T-helper 1 cell (primary cell): ENCODE results near the gene HIRA.
"Not testable (repeated sequence)": the region's sequence is repeated elsewhere in the genome, so short reads cannot be mapped to it uniquely, and the experiment has no call there.

Experiments
- DNase-seq, 5 donors: peaks; one replicate each; pipeline ENCODE4 v3.0.0-alpha.2; 2012 to 2020

The HIRA gene

DNA sequence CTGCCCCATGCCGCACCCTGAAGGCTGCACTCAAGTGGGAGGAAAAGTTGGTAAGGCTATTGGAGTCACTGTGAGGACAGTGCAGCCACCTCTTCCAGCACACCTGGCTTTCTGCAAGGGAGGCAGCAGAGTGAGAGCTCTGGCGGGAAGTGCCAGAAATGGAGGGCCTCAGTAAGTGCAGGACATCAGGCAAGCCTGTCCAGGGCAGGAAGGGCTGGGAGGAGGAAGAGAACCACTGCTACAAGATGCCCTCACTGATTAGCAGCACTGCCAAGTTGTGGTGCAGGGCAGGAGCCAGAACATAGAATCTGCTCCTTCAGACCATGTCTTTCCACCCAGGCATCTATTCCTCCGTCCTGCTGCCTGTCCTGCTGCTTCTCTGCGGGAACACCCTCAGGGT is 78.8 kb downstream of the HIRA start:
- DNase-seq = no peak

DNA sequence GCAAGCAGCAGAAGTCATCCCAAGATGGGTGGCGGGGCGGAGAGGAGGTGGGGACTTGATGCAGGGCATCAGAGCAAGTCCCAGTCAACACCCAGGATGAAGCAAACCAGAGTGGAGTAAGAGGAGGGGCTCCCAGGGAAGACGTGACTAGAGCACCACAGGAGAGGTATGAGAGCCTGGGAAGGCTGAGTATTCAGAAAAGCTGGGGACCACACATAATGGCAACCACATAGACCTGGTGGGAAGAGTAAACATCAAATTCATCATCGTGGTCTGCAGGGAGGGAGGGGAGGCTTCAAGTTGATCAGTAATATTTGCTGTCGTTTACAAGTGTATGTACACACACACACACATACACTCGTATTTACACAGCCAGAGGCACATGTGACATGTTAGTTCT is 79.3 kb downstream of the HIRA start:
- DNase-seq = no peak

GRCh38 chr22:19351604-19352003 is 79.9 kb downstream of the HIRA start:
- no peak for DNase-seq

DNA sequence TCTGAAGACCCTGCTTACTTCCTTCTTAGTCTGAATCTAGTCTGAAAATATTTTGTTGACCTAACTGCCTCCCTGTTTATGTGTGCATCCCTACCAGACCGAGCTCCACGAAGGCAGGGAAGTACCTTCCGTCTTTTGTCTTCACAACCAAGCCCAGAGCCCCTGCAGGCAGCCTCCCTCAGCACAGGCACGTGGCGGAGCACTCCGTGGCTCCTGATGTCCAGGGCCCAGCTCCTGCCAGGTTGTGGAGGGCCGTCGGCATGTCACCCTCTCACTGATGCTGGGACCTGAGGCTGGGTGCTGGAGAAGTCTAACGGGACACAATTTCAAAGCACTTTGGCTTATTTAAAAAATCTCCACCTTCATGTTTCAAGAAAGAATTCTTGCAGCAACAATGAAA is 80.6 kb downstream of the HIRA start:
- no peak for DNase-seq

DNA sequence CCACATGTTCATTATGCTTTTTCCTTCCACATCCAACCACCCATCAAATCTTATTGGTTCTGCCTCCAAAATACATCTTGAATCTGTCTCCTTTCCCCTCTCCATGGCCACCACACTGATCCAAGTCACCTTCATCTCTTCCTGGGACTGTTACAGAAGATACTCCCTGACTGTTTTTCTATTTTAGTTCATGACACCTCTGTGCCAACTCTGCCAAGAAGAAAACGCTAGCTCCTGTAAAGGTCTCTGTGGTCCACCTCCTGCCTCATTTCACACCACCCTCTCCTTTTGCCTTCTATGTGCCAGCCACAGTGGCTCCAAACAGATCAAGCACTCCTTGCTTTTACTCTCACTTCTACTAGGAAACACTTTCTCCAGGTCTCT is 81.1 kb downstream of the HIRA start:
- DNase-seq = no peak

DNA sequence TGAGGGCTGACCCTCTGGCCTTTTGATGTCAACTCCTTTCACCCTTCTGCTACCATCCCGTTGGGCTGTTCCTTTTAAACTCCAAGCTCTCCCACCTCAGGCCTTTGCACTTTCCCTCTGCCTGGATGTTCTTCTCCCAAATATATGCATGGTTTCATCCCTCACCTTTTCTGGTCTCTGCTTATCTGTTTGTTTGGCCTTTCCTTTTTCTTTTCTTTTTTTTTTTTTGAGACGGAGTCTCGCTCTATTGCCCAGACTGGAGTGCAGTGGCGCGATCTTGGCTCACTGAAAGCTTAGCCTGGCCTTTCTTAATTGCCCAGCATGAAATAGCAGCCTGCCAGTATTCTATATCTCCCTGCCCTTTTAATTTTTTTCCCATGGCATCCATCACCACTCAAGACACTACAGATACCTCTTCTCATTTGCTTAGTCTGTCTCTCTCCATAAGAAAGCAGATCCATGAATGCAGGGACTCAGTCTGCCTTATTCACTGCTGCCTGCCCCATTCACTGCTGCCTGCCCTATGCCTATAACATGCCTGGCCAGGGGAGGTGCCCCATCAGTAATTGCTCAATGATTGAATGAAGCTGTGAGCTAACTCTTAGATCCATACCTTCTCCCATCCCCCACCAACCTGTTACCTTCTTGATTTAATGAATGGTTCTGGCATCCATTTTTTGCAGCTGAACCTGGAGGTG is 81.6 kb downstream of the HIRA start:
- no peak for DNase-seq

GRCh38 chr22:19346677-19347265 is 84.8 kb downstream of the HIRA start:
- DNase-seq = no peak

- no peak for DNase-seq
Measured at GRCh38 chr22:19344420-19344819, 87.1 kb downstream of the HIRA start.

DNA sequence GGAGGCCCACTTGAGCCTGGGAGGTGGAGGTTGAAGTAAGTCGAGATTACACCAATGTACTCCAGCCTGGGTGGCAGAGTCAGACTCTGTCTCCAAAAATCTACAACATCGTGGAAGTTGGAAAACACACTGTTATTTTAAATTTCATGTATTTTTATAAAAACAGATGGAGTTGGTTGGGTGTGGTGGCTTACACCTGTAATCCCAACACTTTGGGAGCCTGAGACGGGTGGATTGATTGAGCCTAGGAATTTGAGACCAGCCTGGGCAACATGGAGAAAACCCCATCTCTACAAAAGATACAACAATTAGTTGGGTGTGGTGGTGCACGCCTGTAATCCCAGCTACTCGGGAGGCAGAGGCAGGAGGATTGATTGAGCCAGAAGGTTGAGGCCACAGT is 88.1 kb downstream of the HIRA start:
- no peak for DNase-seq

DNA sequence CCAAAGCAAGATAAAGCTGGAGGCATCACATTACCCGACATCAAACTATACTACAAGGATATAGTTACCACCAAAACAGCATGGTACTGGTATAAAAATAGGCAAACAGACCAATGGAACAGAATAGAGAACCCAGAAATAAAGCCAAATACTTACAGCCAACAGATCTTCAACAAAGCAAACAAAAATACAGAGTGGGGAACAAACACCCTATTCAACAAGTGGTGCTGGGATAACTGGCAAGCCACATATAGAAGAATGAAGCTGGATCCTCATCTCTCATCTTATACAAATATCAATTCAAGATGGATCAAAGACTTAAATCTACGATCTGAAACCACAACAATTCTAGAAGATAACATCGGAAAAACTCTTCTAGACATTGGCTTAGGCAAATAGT is 90.0 kb downstream of the HIRA start:
- no peak for DNase-seq

DNA sequence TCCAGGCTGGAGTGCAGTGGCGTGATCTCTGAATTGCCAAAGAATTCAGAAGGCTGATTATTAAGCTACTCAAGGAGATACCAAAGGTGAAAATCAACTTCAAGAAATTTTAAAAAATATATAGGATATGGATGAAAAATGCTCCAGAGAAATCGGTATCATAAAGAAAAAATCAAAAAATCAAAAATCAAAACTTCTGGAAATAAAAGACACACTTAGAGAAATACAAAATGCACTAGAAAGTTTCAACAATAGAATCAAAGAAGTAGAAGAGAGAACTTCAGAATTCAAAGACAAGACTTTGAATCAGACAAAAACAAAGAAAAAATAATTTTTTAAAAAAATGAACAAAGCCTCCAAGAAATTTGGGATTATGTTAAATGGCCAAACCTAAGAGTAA is 94.4 kb downstream of the HIRA start:
- DNase-seq = no peak

GRCh38 chr22:19336133-19337075 is 95.1 kb downstream of the HIRA start:
- no peak for DNase-seq

DNA sequence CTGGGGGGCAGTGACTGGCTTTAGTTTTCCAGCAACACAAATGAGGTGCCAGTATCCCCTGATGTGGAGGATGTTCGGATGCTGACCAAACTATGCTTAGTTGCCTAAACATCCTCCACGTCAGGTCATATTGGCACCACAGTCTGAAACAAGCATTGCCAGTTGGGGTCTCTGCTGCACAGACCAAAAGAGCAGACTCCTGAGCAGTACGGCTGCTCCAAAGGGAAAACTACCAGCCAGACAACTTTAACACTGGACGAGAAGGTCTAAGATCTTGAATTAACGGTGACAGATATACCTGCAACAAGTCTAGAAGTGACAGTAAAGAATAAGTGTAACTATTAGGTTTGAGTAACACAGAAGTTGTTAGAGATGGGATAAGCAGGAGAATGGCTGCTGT is 99.6 kb downstream of the HIRA start:
- no peak for DNase-seq

DNA sequence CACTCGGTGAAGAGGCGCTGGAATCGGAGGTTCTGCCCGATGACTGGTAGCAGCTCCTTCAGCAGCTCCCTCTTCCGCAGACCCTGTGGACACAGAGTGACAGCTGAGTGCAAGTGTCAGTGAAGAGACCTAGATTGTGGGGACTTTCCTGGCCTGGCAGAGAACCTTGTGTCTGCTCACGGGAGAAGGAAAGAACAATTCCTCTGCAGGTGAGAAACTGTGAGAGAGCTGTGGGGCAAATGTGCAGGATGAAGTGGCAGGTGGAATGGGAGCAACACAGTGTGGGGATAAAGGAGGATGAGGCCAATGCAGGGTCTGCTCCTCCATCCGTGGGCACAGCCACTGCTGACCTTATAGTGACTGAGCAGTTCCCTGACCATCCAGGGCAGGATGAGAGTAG is 100.1 kb downstream of the HIRA start:
- no peak for DNase-seq

DNA sequence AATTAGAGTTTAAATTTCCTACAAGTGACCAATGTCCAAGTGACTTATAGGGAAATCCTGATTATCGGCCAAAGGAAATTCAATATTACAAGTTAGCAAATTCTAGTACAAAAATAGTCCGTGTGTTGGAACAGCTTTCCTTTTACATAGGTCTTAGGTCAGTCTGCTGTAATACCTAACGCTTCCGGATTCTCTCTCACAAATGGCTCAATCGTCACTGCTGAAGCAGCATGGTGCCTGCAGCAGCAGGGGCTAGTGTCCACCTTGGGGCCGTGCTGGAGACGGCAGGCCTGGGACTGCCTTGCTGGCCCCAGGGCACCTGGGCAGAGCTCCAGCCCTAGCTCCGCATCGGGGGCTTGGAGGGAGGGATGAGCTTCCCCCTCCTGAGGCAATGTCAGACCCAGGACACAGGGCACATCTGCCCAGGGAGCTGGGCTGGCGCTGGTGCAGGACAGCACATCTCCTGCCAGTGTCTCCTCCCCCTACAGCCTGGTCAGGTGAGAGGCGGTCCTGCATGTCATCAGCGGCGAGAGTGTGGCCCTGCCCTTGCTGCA is 100.6 kb downstream of the HIRA start:
- DNase-seq = no peak

- DNase-seq = not testable (repeated sequence)
Measured at GRCh38 chr22:19330205-19330604, 101.3 kb downstream of the HIRA start.

DNA sequence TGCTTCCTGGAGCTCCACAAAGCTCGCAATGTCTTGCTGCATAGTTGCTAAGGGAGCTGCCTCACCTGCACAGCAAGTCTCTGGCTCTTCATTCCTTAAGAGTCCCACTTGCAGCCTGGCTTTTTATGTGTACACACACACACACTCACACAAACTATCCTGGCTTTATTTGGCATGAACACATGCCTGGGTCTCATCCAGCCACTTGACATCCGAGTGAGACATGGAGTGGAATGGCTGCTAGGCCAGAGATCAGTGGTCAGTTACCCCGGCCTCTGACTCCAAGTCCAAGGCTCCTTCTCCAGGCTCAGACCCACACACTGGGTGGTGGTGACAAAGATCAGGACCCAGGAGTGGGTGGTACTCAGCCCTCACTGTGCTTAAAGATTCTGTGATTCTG is 102.1 kb downstream of the HIRA start:
- DNase-seq = no peak

GRCh38 chr22:19325296-19325948 is 106.1 kb downstream of the HIRA start:
- DNase-seq = no peak

DNA sequence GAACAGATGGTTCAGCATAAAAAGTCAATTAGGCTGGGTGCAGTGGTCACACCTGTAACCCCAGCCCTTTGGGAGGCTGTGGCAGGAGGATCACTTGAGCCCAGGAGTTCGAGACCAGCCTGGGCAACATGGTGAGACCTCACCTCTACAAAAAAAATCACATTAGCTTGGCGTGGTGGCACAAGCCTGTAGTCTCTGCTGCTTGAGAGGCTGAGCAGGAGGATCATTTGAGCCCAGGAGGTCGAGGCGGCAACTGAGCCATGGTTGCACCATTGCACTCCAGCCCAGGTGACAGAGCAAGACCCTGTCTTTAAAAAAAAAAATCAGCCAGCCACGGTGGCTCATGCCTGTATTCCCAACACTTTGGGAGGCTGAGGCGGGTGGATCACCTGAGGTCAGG is 108.1 kb downstream of the HIRA start:
- not testable (repeated sequence) for DNase-seq

GRCh38 chr22:19321757-19322156 is 109.8 kb downstream of the HIRA start:
- DNase-seq = no peak

DNA sequence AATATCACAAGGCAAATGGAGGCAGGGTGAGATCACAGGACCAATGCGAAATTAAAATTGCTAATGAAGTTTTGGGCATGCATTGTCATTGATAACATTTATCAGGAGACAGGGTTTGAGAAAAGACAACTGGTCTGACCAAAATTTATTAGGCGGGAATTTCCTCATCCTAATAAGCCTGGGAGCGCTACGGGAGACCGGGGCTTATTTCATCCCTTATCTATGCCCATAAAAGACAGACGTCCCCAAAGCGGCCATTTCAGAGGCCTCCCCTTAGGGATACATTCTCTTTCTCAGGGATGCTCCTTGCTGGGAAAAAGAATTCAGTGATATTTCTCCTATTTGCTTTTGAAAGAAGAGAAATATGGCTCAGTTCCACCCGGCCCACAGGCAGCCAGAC is 111.4 kb downstream of the HIRA start:
- DNase-seq = not testable (repeated sequence)

DNA sequence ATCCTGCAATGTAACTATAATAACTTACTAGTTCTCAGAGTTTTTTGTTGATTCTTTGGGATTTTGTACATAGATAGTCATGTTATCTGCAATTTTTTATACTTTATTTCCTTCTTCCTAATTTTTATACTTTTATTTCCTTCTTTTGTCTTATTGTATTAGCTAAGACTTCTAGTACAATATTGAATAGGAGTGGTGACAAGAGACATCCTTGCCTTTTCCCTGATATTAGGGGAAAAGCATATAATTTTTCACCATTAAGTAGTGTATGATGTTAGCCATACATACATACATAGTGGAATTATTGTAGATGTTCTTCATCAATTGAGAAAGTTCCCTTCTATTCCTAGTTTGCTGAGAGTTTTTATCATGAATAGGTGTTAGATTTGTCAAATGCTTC is 112.3 kb downstream of the HIRA start:
- no peak for DNase-seq

DNA sequence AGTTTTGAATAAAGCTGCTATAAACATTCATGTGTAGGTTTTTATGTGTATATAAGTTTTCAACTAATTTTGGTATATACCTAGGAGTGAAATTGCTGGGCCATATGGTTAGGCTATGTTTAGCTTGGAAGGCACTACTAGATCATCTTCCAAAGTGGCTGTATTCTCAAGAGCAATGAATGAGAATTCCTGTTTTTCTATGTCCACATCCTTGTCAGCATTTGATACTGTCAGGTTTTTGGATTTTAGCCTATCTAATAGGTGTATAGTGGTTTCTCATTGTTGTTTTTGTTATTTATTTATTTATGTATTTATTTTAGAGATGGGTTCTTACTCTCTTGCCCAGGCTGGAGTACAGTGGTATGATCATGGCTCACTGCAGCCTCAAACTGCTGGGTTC is 113.7 kb downstream of the HIRA start:
- no peak for DNase-seq
